ENCODE data around the gene MYH8.

MYH8 gene
- 0 reads per million in 3 experiments for total RNA-seq

GRCh38 chr17:10421900-10422542 is at the start of gene MYH8:
Gene MYH8, minus strand, starts transcription at chr17:10421950. Its CDS starts 1,723 bp downstream, at chr17:10420227.
- DNase-seq = no peak

- DNase-seq = no peak
Measured at GRCh38 chr17:10469459-10469858, 47.7 kb upstream of the MYH8 start, which contains the start of gene MYH4. Gene MYH4, minus strand, starts transcription at chr17:10469559. Its CDS starts 2,814 bp downstream, at chr17:10466745.

GRCh38 chr17:10463402-10463801 is 41.7 kb upstream of the MYH8 start:
- DNase-seq = no peak

GRCh38 chr17:10460062-10460461 is 38.3 kb upstream of the MYH8 start:
- no peak for DNase-seq

- no peak for DNase-seq
Measured at GRCh38 chr17:10458701-10459100, 37.0 kb upstream of the MYH8 start.

- no peak for DNase-seq
Measured at GRCh38 chr17:10457952-10458351, 36.2 kb upstream of the MYH8 start.

- DNase-seq = no peak
Measured at GRCh38 chr17:10447026-10447931, 25.5 kb upstream of the MYH8 start.

GRCh38 chr17:10439816-10440215 is 18.1 kb upstream of the MYH8 start:
- DNase-seq = no peak

GRCh38 chr17:10435096-10435495 is 13.3 kb upstream of the MYH8 start:
- DNase-seq = no peak

- no peak for DNase-seq
Measured at GRCh38 chr17:10429421-10430045, 7.8 kb upstream of the MYH8 start.

GRCh38 chr17:10428781-10429180 is 7.0 kb upstream of the MYH8 start:
- no peak for DNase-seq

- no peak for DNase-seq
Measured at GRCh38 chr17:10421211-10421610, 539 bp downstream of the MYH8 start.

GRCh38 chr17:10420811-10421210 is 939 bp downstream of the MYH8 start:
- DNase-seq = no peak

- no peak for DNase-seq
Measured at GRCh38 chr17:10417431-10417830, 4.3 kb downstream of the MYH8 start.

GRCh38 chr17:10415161-10415560 is 6.6 kb downstream of the MYH8 start:
- no peak for DNase-seq

- DNase-seq = no peak
Measured at GRCh38 chr17:10403589-10403988, 18.2 kb downstream of the MYH8 start.

GRCh38 chr17:10398352-10398751 is 23.4 kb downstream of the MYH8 start:
- no peak for DNase-seq

- no peak for DNase-seq
Measured at GRCh38 chr17:10396524-10397163, 25.1 kb downstream of the MYH8 start.

GRCh38 chr17:10394201-10394887 is 27.4 kb downstream of the MYH8 start:
- DNase-seq = no peak

GRCh38 chr17:10392880-10393279 is 28.9 kb downstream of the MYH8 start:
- DNase-seq = no peak

- no peak for DNase-seq
Measured at GRCh38 chr17:10385871-10386270, 35.9 kb downstream of the MYH8 start.

GRCh38 chr17:10384175-10384574 is 37.6 kb downstream of the MYH8 start:
- no peak for DNase-seq
